GM18499 (cell line): ENCODE measurements around the gene IFT25.
"Not testable (repeated sequence)": the region's sequence is repeated elsewhere in the genome, so short reads cannot be mapped to it uniquely, and the experiment has no call there.

ENCODE experiments used
- ATAC-seq: cut with Tn5 transposase; IDR thresholded peaks from one replicate; pipeline ENCODE4 v1.9.1; 2021; ENCODE audit warnings: moderate number of reproducible peaks; ENCODE audit not compliant: insufficient read depth, unreplicated experiment

The IFT25 gene

GRCh38 chr1:53891678-53892077 lies 53.8 kb downstream of the IFT25 start:
- no peak for ATAC-seq

GRCh38 chr1:53891018-53891417 lies 54.5 kb downstream of the IFT25 start:
- ATAC-seq, result no peak

- ATAC-seq, result no peak
Measured at GRCh38 chr1:53890522-53890941, 55.0 kb downstream of the IFT25 start.

GRCh38 chr1:53889304-53890298 lies 55.9 kb downstream of the IFT25 start, which contains the start of gene YIPF1:
YIPF1 (minus strand) TSS chr1:53889797; CDS start chr1:53888937, 860 bp downstream.
- peak; percentile 56 for ATAC-seq

GRCh38 chr1:53888681-53889080 lies 56.8 kb downstream of the IFT25 start:
- ATAC-seq, result no peak

GRCh38 chr1:53883600-53883999 lies 61.9 kb downstream of the IFT25 start:
- not testable (repeated sequence) for ATAC-seq

GRCh38 chr1:53881853-53882252 lies 63.6 kb downstream of the IFT25 start:
- not testable (repeated sequence) for ATAC-seq

- ATAC-seq, result no peak
Measured at GRCh38 chr1:53878492-53879105, 66.9 kb downstream of the IFT25 start.

GRCh38 chr1:53875150-53875549 lies 70.3 kb downstream of the IFT25 start:
- ATAC-seq, result not testable (repeated sequence)

- no peak for ATAC-seq
Measured at GRCh38 chr1:53871773-53872484, 73.6 kb downstream of the IFT25 start.
